H9 (cell line): ENCODE results near the gene METRN. TPM values are rescaled to one million over a fixed set of nuclear protein-coding genes. Genes with fewer than 3 reads are reported as not detected.

Source experiments
- DNase-seq: peaks from one replicate; pipeline ENCODE4 v3.0.0-alpha.2; 2017
- H2AFZ ChIP-seq: one replicate; pipeline ENCODE4 v1.6.1; 2013; ENCODE audit warnings: mild to moderate bottlenecking, low read length, control low read depth, moderate library complexity
- H2AK5ac ChIP-seq: 2 replicates; pipeline ENCODE4 v1.6.1; 2013; ENCODE audit warnings: low read length, control low read depth, mixed read lengths; ENCODE audit not compliant: insufficient read length
- H2BK120ac ChIP-seq: one replicate; pipeline ENCODE4 v1.6.1; 2013; ENCODE audit warnings: low read depth, mild to moderate bottlenecking, low read length, control low read depth, inconsistent platforms; ENCODE audit not compliant: poor library complexity, severe bottlenecking
- H2BK12ac ChIP-seq: 2 replicates; pipeline ENCODE4 v1.6.1; 2013; ENCODE audit warnings: low read length, control low read depth, mixed read lengths, low read depth; ENCODE audit not compliant: insufficient read length
- H2BK15ac ChIP-seq: 2 replicates; pipeline ENCODE4 v1.6.1; 2013; ENCODE audit warnings: low read depth, low read length, control low read depth
- H2BK20ac ChIP-seq: one replicate; pipeline ENCODE4 v1.6.1; 2013; ENCODE audit warnings: low read depth, mild to moderate bottlenecking, low read length, control low read depth, inconsistent platforms; ENCODE audit not compliant: poor library complexity, severe bottlenecking
- H2BK5ac ChIP-seq: 2 replicates; pipeline ENCODE4 v1.6.1; 2013; ENCODE audit warnings: low read length, control low read depth, mixed read lengths; ENCODE audit not compliant: insufficient read length
- H3K14ac ChIP-seq: 2 replicates; pipeline ENCODE4 v1.6.1; 2013; ENCODE audit warnings: low read length, control low read depth; ENCODE audit not compliant: insufficient read depth
- H3K18ac ChIP-seq: 2 replicates; pipeline ENCODE4 v1.6.1; 2013; ENCODE audit warnings: low read depth, mild to moderate bottlenecking, mixed read lengths, low read length, control low read depth; ENCODE audit not compliant: insufficient read length
- H3K23ac ChIP-seq: 2 replicates; pipeline ENCODE4 v1.6.1; 2013; ENCODE audit warnings: low read length, control low read depth, mixed read lengths, low read depth; ENCODE audit not compliant: insufficient read length
- H3K23me2 ChIP-seq: 2 replicates; pipeline ENCODE4 v1.6.1; 2013; ENCODE audit warnings: low read depth, mild to moderate bottlenecking, mixed read lengths, low read length, control low read depth; ENCODE audit not compliant: insufficient read length, poor library complexity, severe bottlenecking
- H3K27ac ChIP-seq: 2 replicates; pipeline ENCODE4 v1.5.1; 2013; ENCODE audit warnings: low read length, control low read depth, mixed read lengths, low read depth; ENCODE audit not compliant: insufficient read length
- H3K27me3 ChIP-seq: 2 replicates; pipeline ENCODE4 v1.6.1; 2013; ENCODE audit warnings: low read length, control low read depth, inconsistent platforms; ENCODE audit not compliant: insufficient read depth
- H3K4ac ChIP-seq: 2 replicates; pipeline ENCODE4 v1.6.1; 2013; ENCODE audit warnings: low read depth, mild to moderate bottlenecking, control low read depth, inconsistent platforms, low read length, moderate library complexity
- H3K4me1 ChIP-seq: 2 replicates; pipeline ENCODE4 v1.6.1; 2013; ENCODE audit warnings: low read length, control low read depth, inconsistent platforms; ENCODE audit not compliant: insufficient read depth
- H3K4me2 ChIP-seq: 2 replicates; pipeline ENCODE4 v1.6.1; 2013; ENCODE audit warnings: low read length, control low read depth, mixed read lengths; ENCODE audit not compliant: insufficient read length, insufficient read depth
- H3K56ac ChIP-seq: 2 replicates; pipeline ENCODE4 v1.6.1; 2013; ENCODE audit warnings: low read depth, mild to moderate bottlenecking, mixed read lengths, low read length, control low read depth; ENCODE audit not compliant: insufficient read length
- H3K79me1 ChIP-seq: 2 replicates; pipeline ENCODE4 v1.6.1; 2013; ENCODE audit warnings: low read depth, mild to moderate bottlenecking, moderate library complexity, low read length, control low read depth, inconsistent platforms; ENCODE audit not compliant: insufficient read depth, poor library complexity, severe bottlenecking
- H3K79me2 ChIP-seq: 2 replicates; pipeline ENCODE4 v1.6.1; 2013; ENCODE audit warnings: low read length, control low read depth, inconsistent platforms; ENCODE audit not compliant: insufficient read depth
- H3K9ac ChIP-seq: 2 replicates; pipeline ENCODE4 v1.6.1; 2013; ENCODE audit warnings: low read length, control low read depth, mixed read lengths; ENCODE audit not compliant: insufficient read length; ENCODE audit errors: extremely low read depth
- H3K9me3 ChIP-seq: one replicate; pipeline ENCODE4 v1.6.1; 2013; ENCODE audit warnings: low read depth, low read length, inconsistent platforms; ENCODE audit not compliant: control insufficient read depth
- H3T11ph ChIP-seq: one replicate; pipeline ENCODE4 v1.6.1; 2013; ENCODE audit warnings: mild to moderate bottlenecking, low read length, control low read depth, inconsistent platforms
- H4K20me1 ChIP-seq: one replicate; pipeline ENCODE4 v1.6.1; 2013; ENCODE audit not compliant: control insufficient read depth, insufficient read length, insufficient read depth
- H4K5ac ChIP-seq: 2 replicates; pipeline ENCODE4 v1.6.1; 2013; ENCODE audit warnings: low read depth, mild to moderate bottlenecking, mixed read lengths, low read length, control low read depth; ENCODE audit not compliant: insufficient read length
- H4K8ac ChIP-seq: replicated peaks from 2 replicates; pipeline ENCODE4 v1.6.1; 2013; ENCODE audit warnings: low read length, control low read depth, mixed read lengths, low read depth; ENCODE audit not compliant: insufficient read length
- H4K91ac ChIP-seq: 2 replicates; pipeline ENCODE4 v1.6.1; 2013; ENCODE audit warnings: low read depth, mild to moderate bottlenecking, moderate library complexity, mixed read lengths, low read length, control low read depth; ENCODE audit not compliant: insufficient read length
- H3K27ac Mint-ChIP-seq, 3 experiments: 2 replicates in 2 of 3; 3 replicates in 1 of 3; pipeline ENCODE4 v1.8.0; 2020 to 2021; ENCODE audit warnings: mixed read lengths in 3 of 3, mild to moderate bottlenecking in 1 of 3, moderate library complexity in 1 of 3
- H3K27me3 Mint-ChIP-seq: 2 replicates; pipeline ENCODE4 v1.8.0; 2021; ENCODE audit warnings: low read depth, mild to moderate bottlenecking, moderate library complexity, mixed read lengths
- H3K36me3 Mint-ChIP-seq, 3 experiments: 2 replicates in 2 of 3; 3 replicates in 1 of 3; pipeline ENCODE4 v1.8.0; 2020 to 2021; ENCODE audit warnings: low read depth in 3 of 3, mixed read lengths in 3 of 3; ENCODE audit not compliant: insufficient read depth in 1 of 3
- H3K4me1 Mint-ChIP-seq, 2 experiments: 2 replicates each; pipeline ENCODE4 v1.8.0; 2020; ENCODE audit warnings: mixed read lengths in 2 of 2
- H3K4me3 Mint-ChIP-seq, 2 experiments: 2 replicates in 1 of 2; 3 replicates in 1 of 2; pipeline ENCODE4 v1.8.0; 2020 to 2021; ENCODE audit warnings: mild to moderate bottlenecking in 2 of 2, mixed read lengths in 2 of 2, moderate library complexity in 1 of 2
- H3K9me3 Mint-ChIP-seq, 2 experiments: 2 replicates in 1 of 2; 3 replicates in 1 of 2; pipeline ENCODE4 v1.8.0; 2020; ENCODE audit warnings: mild to moderate bottlenecking in 2 of 2, mixed read lengths in 2 of 2, moderate library complexity in 1 of 2
- WGBS: extraction: QIAGEN DNeasy Blood & Tissue Kit; methylation state at CpG from one replicate; pipeline ENCODE4 v1.1.7; 2013; ENCODE audit warnings: missing lambda C conversion rate, low lambda C conversion rate, mixed read lengths; ENCODE audit not compliant: insufficient read length; ENCODE audit errors: extremely low coverage; 5-methylcytosine and 5-hydroxymethylcytosine counted together
- total RNA-seq: library from RNA; stranded (reverse); gene quantifications from 2 replicates; pipeline ENCODE4 v1.2.1, GENCODE V29; 2021
- TF ChIP-seq, protein P1 (sequence below): fragments of 200-600 bp; sonication (generic); conservative IDR thresholded peaks from 3 replicates; pipeline ENCODE4 v1.8.0; 2021; ENCODE audit warnings: antibody characterized with exemption, mild to moderate bottlenecking

The METRN gene
- total RNA-seq, 1 experiment from 2014 or later = 26.2 TPM

DNA sequence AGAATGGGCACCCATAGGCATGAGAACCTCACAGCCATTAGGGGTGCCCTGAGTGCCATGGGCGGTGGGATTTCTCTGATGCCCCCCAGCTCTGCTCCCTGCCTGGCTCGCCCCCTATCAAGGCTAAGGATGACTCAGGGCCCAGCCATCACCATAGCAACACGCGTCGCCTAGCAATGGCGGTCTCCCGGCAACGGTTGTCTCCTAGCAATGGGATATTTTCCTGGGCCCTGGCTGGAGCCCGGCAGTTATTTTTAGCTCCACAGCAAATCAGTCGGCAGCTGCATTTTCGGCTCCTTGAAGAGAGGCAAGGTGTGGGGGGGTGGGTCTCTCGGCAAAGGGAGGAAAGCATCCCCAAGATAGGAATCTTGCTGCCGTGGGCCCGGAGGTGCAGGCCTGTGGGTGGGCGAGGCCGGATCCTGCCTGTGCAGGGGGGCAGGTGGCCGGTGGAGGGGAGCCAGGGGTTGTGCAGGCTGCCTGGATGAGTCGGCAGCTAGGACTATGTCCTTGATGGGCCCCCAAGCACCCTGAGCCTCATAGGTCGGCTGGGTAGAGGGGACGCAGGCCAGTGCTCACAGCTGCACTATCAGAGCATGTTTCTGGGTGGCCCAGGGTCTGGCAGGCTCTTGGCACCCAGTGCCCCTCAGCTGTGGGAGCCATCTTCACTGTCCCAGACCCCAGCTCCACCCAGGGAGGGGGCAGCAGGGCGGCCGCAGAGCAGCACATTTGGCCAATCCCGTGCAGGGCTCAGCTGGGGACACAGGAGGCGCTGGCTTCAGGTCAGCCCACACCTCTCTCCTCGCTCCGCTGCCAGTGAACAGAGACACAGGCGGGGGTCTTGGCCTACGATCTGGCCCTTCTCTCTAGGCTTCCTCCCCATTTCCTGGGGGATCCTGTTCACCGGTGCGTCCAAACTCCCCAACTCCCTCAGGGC is 5.1 kb upstream of the METRN start:
- Histone ChIP-seq H4K20me1 (no peaks in the 10 kb centered on the region), H3K23me2 (peaks cover 4% of the 10 kb centered on the region), H3K56ac (no peak overlapping the region), H3K9ac (no peak overlapping the region), H2BK12ac (no peak overlapping the region), H2BK15ac (no peak overlapping the region), H2BK5ac (no peak overlapping the region), H3T11ph (no peak overlapping the region), H2BK20ac (no peak overlapping the region), H3K4me1 (no peaks in the 10 kb centered on the region), H3K9me3 (no peaks in the 10 kb centered on the region), H3K27ac (no peak overlapping the region), H2AK5ac (no peak overlapping the region), H4K8ac (no peak overlapping the region), H3K4me2 (no peak overlapping the region), H2AFZ (no peak overlapping the region), H3K79me2 (no peaks in the 10 kb centered on the region), H3K18ac (peak overlapping the region; percentile 68), H4K5ac (no peak overlapping the region), H3K27me3 (peaks cover 21% of the 10 kb centered on the region; the same call in 1 of the 2 replicates), H2BK120ac (no peak overlapping the region), H3K14ac (peak overlapping the region; percentile 43; the same call in 1 of the 2 replicates), H3K4ac (no peak overlapping the region; the same call in 1 of the 2 replicates), H3K23ac (no peak overlapping the region), H4K91ac (no peak overlapping the region), H3K79me1 (no peaks in the 10 kb centered on the region)
- H3K27ac Mint-ChIP-seq = no peak overlapping the region
- peak; percentile 50 for DNase-seq
- H3K4me1 Mint-ChIP-seq = peaks cover 3 to 10% of the 10 kb centered on the region in 2 experiments; a peak in 3 of 4 replicates
- peaks cover 0 to 2% of the 10 kb centered on the region in 2 experiments; a peak in 2 of 5 replicates for H3K9me3 Mint-ChIP-seq
- peaks cover 78% of the 10 kb centered on the region for H3K27me3 Mint-ChIP-seq
- TF ChIP-seq, protein P1, sequence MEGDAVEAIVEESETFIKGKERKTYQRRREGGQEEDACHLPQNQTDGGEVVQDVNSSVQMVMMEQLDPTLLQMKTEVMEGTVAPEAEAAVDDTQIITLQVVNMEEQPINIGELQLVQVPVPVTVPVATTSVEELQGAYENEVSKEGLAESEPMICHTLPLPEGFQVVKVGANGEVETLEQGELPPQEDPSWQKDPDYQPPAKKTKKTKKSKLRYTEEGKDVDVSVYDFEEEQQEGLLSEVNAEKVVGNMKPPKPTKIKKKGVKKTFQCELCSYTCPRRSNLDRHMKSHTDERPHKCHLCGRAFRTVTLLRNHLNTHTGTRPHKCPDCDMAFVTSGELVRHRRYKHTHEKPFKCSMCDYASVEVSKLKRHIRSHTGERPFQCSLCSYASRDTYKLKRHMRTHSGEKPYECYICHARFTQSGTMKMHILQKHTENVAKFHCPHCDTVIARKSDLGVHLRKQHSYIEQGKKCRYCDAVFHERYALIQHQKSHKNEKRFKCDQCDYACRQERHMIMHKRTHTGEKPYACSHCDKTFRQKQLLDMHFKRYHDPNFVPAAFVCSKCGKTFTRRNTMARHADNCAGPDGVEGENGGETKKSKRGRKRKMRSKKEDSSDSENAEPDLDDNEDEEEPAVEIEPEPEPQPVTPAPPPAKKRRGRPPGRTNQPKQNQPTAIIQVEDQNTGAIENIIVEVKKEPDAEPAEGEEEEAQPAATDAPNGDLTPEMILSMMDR = no peak
- WGBS = no CpG with 5 or more reads among the region's 30 CpGs
- no peak overlapping the region for H3K4me3 Mint-ChIP-seq
- H3K36me3 Mint-ChIP-seq = no peaks in the 10 kb centered on the region
